ENCODE measurements around the gene SF1. TPM values are rescaled to one million over a fixed set of nuclear protein-coding genes. Genes with fewer than 3 reads are reported as not detected.

The SF1 gene
- total and polyA plus RNA-seq, 9 of the 15 experiments (the other 6 are each of a cell fraction or from before 2014, with no cell fraction given): 13.1 to 334 (median 111) TPM

- TF ChIP-seq TRIM25 (IDR thresholded peaks at IDR 0.05; ENCODE audit: borderline replicate concordance): no peak
- TF ChIP-seq ADNP (tag; IDR thresholded peaks at IDR 0.05): no peak
- TF ChIP-seq PRMT5 (CRISPR knock-in tag; IDR thresholded peaks at IDR 0.05): no peak
- TF ChIP-seq VEZF1 (CRISPR knock-in tag; IDR thresholded peaks at IDR 0.05): peak; percentile 79
- no peak for TF ChIP-seq ARID3B (CRISPR knock-in tag; IDR thresholded peaks at IDR 0.05; ENCODE audit: borderline replicate concordance)
- TF ChIP-seq FOSL1 (tag; conservative IDR thresholded peaks at IDR 0.05): peak; percentile 46; the same call in 1 of the 2 replicates
- TF ChIP-seq BRF1 (IDR thresholded peaks at IDR 0.05; ENCODE audit: borderline replicate concordance, extremely low read depth, insufficient read length): no peak
- TF ChIP-seq, protein P1, sequence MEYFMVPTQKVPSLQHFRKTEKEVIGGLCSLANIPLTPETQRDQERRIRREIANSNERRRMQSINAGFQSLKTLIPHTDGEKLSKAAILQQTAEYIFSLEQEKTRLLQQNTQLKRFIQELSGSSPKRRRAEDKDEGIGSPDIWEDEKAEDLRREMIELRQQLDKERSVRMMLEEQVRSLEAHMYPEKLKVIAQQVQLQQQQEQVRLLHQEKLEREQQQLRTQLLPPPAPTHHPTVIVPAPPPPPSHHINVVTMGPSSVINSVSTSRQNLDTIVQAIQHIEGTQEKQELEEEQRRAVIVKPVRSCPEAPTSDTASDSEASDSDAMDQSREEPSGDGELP (CRISPR knock-in tag; IDR thresholded peaks at IDR 0.05; ENCODE audit: borderline replicate concordance): peak; percentile 50; the same call in 1 of the 2 replicates
- no peak for TF ChIP-seq ZNF518B (CRISPR knock-in tag; IDR thresholded peaks at IDR 0.05)
- TF ChIP-seq ZC3H4 (CRISPR knock-in tag; IDR thresholded peaks at IDR 0.05; ENCODE audit: borderline replicate concordance): 0 out of 2 replicates have a peak, but pooled peaks have one; percentile 9
- TF ChIP-seq SNAPC5 (CRISPR knock-in tag; IDR thresholded peaks at IDR 0.05): no peak
- no peak for TF ChIP-seq THAP7 (CRISPR knock-in tag; IDR thresholded peaks at IDR 0.05)
- TF ChIP-seq, protein P2, sequence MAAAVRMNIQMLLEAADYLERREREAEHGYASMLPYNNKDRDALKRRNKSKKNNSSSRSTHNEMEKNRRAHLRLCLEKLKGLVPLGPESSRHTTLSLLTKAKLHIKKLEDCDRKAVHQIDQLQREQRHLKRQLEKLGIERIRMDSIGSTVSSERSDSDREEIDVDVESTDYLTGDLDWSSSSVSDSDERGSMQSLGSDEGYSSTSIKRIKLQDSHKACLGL (CRISPR knock-in tag; IDR thresholded peaks at IDR 0.05; ENCODE audit: borderline replicate concordance, poor library complexity, severe bottlenecking): no peak
- peak; percentile 97 for TF ChIP-seq L3MBTL2 (IDR thresholded peaks at IDR 0.05)
Observed at GRCh38 chr11:64754124-64754918, 24.0 kb downstream of the SF1 start (continued).

All from K562 (cell line).